ENCODE data around the gene CEP112. TPM values are rescaled to one million over a fixed set of nuclear protein-coding genes. Genes with fewer than 3 reads are reported as not detected.
A peak's percentile ranks its signal among the peaks of the same experiment; 100 is the strongest.

CEP112 gene
- total and polyA plus RNA-seq, 2 experiments from 2014 or later, result 4.0 to 4.3 TPM

- Histone ChIP-seq H3K4me3 (no peak within 1 kb of the TSS), H3K9me2 (ENCODE audit: insufficient read depth) (peaks cover 5% of the 10 kb centered on the region; the same call in 1 of the 2 replicates), H3K27ac (ENCODE audit: low read depth) (no peak within 1 kb of the TSS), H3K27me3 (ENCODE audit: insufficient read depth) (no peaks in the 10 kb centered on the region), H3F3A (replicated peaks; ENCODE audit: low read depth) (no peaks in the 10 kb centered on the region), H4K20me1 (replicated peaks; ENCODE audit: insufficient read depth) (no peaks in the 10 kb centered on the region), H3K36me3 (ENCODE audit: insufficient read depth) (no peaks in the 10 kb centered on the region), H3K79me2 (replicated peaks; ENCODE audit: insufficient read depth) (no peaks in the 10 kb centered on the region), H3K4me1 (ENCODE audit: insufficient read depth) (no peaks in the 10 kb centered on the region), H3K4me2 (no peak within 1 kb of the TSS), H2AFZ (peak within 1 kb of the TSS; percentile 67; the same call in 1 of the 2 replicates)
- H3K4me3 Mint-ChIP-seq, result no peak within 1 kb of the TSS
- H3K27ac Mint-ChIP-seq, result no peak within 1 kb of the TSS
- H3K9me3 Mint-ChIP-seq, result no peaks in the 10 kb centered on the region
- DNase-seq (ENCODE audit: low spot score), result no peak
- peaks cover 2% of the 10 kb centered on the region for H3K27me3 Mint-ChIP-seq (ENCODE audit: insufficient read depth, low read depth, poor library complexity)
- TF ChIP-seq ZNF114 (CRISPR knock-in tag; IDR thresholded peaks at IDR 0.05) (no peak), ZNF331 (CRISPR knock-in tag; IDR thresholded peaks at IDR 0.05; ENCODE audit: low read depth) (no peak), REST (IDR thresholded peaks at IDR 0.05; ENCODE audit: unreplicated experiment) (no peak), POLR2AphosphoS5 (IDR thresholded peaks at IDR 0.05; ENCODE audit: low read depth) (no peak)
- TF ChIP-seq, protein P1, sequence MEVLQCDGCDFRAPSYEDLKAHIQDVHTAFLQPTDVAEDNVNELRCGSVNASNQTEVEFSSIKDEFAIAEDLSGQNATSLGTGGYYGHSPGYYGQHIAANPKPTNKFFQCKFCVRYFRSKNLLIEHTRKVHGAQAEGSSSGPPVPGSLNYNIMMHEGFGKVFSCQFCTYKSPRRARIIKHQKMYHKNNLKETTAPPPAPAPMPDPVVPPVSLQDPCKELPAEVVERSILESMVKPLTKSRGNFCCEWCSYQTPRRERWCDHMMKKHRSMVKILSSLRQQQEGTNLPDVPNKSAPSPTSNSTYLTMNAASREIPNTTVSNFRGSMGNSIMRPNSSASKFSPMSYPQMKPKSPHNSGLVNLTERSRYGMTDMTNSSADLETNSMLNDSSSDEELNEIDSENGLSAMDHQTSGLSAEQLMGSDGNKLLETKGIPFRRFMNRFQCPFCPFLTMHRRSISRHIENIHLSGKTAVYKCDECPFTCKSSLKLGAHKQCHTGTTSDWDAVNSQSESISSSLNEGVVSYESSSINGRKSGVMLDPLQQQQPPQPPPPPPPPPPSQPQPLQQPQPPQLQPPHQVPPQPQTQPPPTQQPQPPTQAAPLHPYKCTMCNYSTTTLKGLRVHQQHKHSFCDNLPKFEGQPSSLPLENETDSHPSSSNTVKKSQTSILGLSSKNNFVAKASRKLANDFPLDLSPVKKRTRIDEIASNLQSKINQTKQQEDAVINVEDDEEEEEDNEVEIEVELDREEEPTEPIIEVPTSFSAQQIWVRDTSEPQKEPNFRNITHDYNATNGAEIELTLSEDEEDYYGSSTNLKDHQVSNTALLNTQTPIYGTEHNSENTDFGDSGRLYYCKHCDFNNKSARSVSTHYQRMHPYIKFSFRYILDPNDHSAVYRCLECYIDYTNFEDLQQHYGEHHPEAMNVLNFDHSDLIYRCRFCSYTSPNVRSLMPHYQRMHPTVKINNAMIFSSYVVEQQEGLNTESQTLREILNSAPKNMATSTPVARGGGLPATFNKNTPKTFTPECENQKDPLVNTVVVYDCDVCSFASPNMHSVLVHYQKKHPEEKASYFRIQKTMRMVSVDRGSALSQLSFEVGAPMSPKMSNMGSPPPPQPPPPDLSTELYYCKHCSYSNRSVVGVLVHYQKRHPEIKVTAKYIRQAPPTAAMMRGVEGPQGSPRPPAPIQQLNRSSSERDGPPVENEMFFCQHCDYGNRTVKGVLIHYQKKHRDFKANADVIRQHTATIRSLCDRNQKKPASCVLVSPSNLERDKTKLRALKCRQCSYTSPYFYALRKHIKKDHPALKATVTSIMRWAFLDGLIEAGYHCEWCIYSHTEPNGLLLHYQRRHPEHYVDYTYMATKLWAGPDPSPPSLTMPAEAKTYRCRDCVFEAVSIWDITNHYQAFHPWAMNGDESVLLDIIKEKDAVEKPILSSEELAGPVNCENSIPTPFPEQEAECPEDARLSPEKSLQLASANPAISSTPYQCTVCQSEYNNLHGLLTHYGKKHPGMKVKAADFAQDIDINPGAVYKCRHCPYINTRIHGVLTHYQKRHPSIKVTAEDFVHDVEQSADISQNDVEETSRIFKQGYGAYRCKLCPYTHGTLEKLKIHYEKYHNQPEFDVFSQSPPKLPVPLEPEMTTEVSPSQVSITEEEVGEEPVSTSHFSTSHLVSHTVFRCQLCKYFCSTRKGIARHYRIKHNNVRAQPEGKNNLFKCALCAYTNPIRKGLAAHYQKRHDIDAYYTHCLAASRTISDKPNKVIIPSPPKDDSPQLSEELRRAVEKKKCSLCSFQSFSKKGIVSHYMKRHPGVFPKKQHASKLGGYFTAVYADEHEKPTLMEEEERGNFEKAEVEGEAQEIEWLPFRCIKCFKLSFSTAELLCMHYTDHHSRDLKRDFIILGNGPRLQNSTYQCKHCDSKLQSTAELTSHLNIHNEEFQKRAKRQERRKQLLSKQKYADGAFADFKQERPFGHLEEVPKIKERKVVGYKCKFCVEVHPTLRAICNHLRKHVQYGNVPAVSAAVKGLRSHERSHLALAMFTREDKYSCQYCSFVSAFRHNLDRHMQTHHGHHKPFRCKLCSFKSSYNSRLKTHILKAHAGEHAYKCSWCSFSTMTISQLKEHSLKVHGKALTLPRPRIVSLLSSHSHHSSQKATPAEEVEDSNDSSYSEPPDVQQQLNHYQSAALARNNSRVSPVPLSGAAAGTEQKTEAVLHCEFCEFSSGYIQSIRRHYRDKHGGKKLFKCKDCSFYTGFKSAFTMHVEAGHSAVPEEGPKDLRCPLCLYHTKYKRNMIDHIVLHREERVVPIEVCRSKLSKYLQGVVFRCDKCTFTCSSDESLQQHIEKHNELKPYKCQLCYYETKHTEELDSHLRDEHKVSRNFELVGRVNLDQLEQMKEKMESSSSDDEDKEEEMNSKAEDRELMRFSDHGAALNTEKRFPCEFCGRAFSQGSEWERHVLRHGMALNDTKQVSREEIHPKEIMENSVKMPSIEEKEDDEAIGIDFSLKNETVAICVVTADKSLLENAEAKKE (CRISPR knock-in tag; IDR thresholded peaks at IDR 0.05), result no peak
- no peaks in the 10 kb centered on the region for H3K4me1 Mint-ChIP-seq
- H3K36me3 Mint-ChIP-seq (ENCODE audit: low read depth), result no peaks in the 10 kb centered on the region
- no peak for ATAC-seq
These were observed 37.2 kb upstream of the CEP112 start, which contains the start of gene APOH for GRCh38 chr17:66228887-66229782. APOH (minus strand) TSS chr17:66229415; CDS start chr17:66229379, 36 bp downstream.
